OCI-LY1 (cell line): ENCODE results near the gene SCLY.

ENCODE experiments used
- EZH2 ChIP-seq: fragments of 200-600 bp; sonication (generic), shearing (Covaris generic); IDR thresholded peaks from 2 replicates; pipeline ENCODE4 v1.8.0; 2017; ENCODE audit warnings: borderline replicate concordance, mixed run types, mild to moderate bottlenecking, antibody characterized with exemption, low read length, moderate library complexity, mixed read lengths
- TF ChIP-seq, protein P1 (sequence below): fragments of 200-600 bp; sonication (generic), shearing (Covaris generic); IDR thresholded peaks from 2 replicates; pipeline ENCODE4 v1.5.1; 2017; ENCODE audit warnings: mild to moderate bottlenecking, antibody characterized with exemption, low read length, moderate library complexity, mixed read lengths

DNA sequence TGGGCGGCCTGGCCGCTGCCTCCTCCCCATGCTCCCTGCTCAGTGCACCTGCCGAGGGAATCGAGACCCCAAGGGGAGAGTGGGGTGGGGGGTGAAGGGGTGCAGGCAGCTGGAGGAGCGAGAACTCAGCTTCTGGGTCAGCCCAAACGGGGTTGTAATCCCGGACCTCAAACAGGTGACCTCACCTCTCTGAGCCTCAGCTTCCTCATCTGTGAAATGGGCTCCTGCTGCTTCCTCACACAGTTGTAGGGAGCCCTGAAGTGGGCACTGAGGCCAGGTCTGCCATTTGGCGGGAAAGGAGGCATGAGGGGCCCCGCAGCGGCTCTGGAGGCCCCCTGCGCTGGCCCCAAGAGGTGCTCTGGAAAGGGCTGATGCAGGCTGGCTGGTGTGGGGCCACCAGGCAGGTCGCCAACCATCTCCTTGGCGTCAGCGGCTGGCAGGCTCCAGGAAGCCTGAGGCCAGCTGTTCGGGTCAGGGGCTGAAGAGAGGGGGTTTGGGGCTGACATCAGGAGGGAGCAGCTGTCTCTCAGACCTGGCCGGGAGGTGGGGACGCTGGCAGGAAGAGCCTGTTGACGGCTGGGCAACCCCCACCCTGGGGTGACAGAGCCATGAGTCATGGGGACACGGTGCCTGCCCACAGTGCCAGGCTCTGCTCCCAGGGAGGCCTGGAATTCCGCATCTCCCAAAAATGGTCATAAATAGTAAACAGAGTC, 82.6 kb downstream of the SCLY start:
- TF ChIP-seq, protein P1, sequence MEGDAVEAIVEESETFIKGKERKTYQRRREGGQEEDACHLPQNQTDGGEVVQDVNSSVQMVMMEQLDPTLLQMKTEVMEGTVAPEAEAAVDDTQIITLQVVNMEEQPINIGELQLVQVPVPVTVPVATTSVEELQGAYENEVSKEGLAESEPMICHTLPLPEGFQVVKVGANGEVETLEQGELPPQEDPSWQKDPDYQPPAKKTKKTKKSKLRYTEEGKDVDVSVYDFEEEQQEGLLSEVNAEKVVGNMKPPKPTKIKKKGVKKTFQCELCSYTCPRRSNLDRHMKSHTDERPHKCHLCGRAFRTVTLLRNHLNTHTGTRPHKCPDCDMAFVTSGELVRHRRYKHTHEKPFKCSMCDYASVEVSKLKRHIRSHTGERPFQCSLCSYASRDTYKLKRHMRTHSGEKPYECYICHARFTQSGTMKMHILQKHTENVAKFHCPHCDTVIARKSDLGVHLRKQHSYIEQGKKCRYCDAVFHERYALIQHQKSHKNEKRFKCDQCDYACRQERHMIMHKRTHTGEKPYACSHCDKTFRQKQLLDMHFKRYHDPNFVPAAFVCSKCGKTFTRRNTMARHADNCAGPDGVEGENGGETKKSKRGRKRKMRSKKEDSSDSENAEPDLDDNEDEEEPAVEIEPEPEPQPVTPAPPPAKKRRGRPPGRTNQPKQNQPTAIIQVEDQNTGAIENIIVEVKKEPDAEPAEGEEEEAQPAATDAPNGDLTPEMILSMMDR = no peak
- TF ChIP-seq EZH2 = no peak
